Stimulated activated CD8-positive, alpha-beta memory T cell treated with anti-CD3 and anti-CD28 coated beads, Interleukin-15, amount 100 ng/mL, for 1 hour (primary cell): ENCODE data around the gene ARL5C.

Experiments used
- DNase-seq: peaks from one replicate; pipeline ENCODE4 v3.0.0-alpha.2; 2020; ENCODE audit warnings: low read depth

ARL5C gene

GRCh38 chr17:39167476-39167875 lies 1.5 kb upstream of the ARL5C start:
- DNase-seq = no peak

- DNase-seq = no peak
Observed at GRCh38 chr17:39166437-39167335, 725 bp upstream of the ARL5C start.

- no peak for DNase-seq
Observed at GRCh38 chr17:39165178-39165840, 652 bp downstream of the ARL5C start.

- DNase-seq = peak; percentile 59
Observed at GRCh38 chr17:39164675-39165143, 1.3 kb downstream of the ARL5C start.

GRCh38 chr17:39161962-39162361 lies 4.0 kb downstream of the ARL5C start:
- no peak for DNase-seq

- DNase-seq = no peak
Observed at GRCh38 chr17:39158623-39159022, 7.3 kb downstream of the ARL5C start.

GRCh38 chr17:39156491-39156890 lies 9.5 kb downstream of the ARL5C start:
- no peak for DNase-seq

GRCh38 chr17:39155654-39156053 lies 10.3 kb downstream of the ARL5C start:
- no peak for DNase-seq

GRCh38 chr17:39153599-39154051 lies 12.3 kb downstream of the ARL5C start:
- peak; percentile 92 for DNase-seq

GRCh38 chr17:39151943-39152818 lies 13.8 kb downstream of the ARL5C start:
- DNase-seq = no peak

GRCh38 chr17:39151150-39151942 lies 14.6 kb downstream of the ARL5C start, which contains the start of gene PLXDC1:
Gene PLXDC1 (minus strand): TSS chr17:39151637. CDS start chr17:39151437, 200 bp downstream.
- no peak for DNase-seq

GRCh38 chr17:39150795-39151149 lies 15.2 kb downstream of the ARL5C start:
- DNase-seq = no peak

GRCh38 chr17:39150104-39150634 lies 15.8 kb downstream of the ARL5C start:
- no peak for DNase-seq

- no peak for DNase-seq
Observed at GRCh38 chr17:39147221-39148185, 18.5 kb downstream of the ARL5C start.

GRCh38 chr17:39146273-39146672 lies 19.7 kb downstream of the ARL5C start:
- no peak for DNase-seq

- DNase-seq = no peak
Observed at GRCh38 chr17:39145143-39145542, 20.8 kb downstream of the ARL5C start.

GRCh38 chr17:39144416-39144840 lies 21.5 kb downstream of the ARL5C start:
- no peak for DNase-seq

- DNase-seq = no peak
Observed at GRCh38 chr17:39143552-39144093, 22.3 kb downstream of the ARL5C start.

GRCh38 chr17:39141915-39142664 lies 23.9 kb downstream of the ARL5C start:
- no peak for DNase-seq
